ENCODE data around the gene BAAT. TPM values are rescaled to one million over a fixed set of nuclear protein-coding genes. Genes with fewer than 3 reads are reported as not detected.

The BAAT gene
- total and polyA plus RNA-seq, 9 of the 15 experiments (the other 6 are each of a cell fraction or from before 2014, with no cell fraction given), result 0.17 to 0.76 (median 0.32) TPM

DNA sequence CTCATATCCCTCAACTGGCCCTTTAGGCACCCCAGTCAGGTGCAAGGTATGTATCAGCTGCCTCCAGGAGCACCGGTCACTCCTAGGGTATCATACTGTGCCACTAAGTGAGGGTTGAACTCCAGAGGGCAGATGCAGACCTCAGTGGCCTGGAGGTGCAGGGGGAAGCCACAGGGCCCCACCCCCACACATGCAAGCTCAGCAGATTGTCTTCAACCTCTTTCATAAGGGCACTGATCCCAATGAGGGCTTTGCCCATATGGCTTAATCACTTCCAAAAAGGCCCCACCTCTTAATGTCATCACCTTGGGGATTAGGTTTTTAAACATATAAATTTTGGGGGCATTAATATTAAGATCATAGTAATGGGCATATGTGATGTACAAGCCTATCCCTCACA lies 28.2 kb downstream of the BAAT start:
- CTCF ChIA-PET (ENCODE audit: low intra/inter-chr PET ratio), result no interaction called here
- DNase-seq (ENCODE audit: extremely low read depth in 1 of 4, low spot score in 3 of 4) (no peak), FAIRE-seq (no peak), ATAC-seq (no peak)
- no peaks in the 10 kb centered on the region for H4K20me1 ChIP-seq (replicated peaks; ENCODE audit: control insufficient read depth, insufficient read depth, low read length)
- H3K4me3 ChIP-seq, result no peak overlapping the region
- no peaks in the 10 kb centered on the region for H3K36me3 ChIP-seq (ENCODE audit: control insufficient read depth, insufficient read depth, low read length)
- H3K27me3 ChIP-seq (ENCODE audit: control insufficient read depth in 2 of 2, insufficient read depth in 2 of 2, low read length in 2 of 2), result no peaks in the 10 kb centered on the region
- 0% methylated on average over 1 of the region's 1 CpG for WGBS (ENCODE audit: insufficient coverage, low coverage, missing lambda C conversion rate)
- TF ChIP-seq PHF8 (IDR thresholded peaks at IDR 0.05; ENCODE audit: borderline replicate concordance, low read length), result no peak
- TF ChIP-seq ZNF316 (IDR thresholded peaks at IDR 0.05), result peak; percentile 19; the same call in 1 of the 2 replicates
- TF ChIP-seq C11orf30 (IDR thresholded peaks at IDR 0.05; ENCODE audit: low read depth), result 0 out of 2 replicates have a peak, but pooled peaks have one; percentile 9
- 0 out of 2 replicates have a peak, but pooled peaks have one; percentile 13 for TF ChIP-seq MAFG (tag; conservative IDR thresholded peaks at IDR 0.05)
- in situ Hi-C loops (cut with MboI), result no loop called here
- H3K79me2 ChIP-seq (ENCODE audit: control insufficient read depth, insufficient read depth, low read length), result no peaks in the 10 kb centered on the region
- POLR2A ChIA-PET, result no interaction called here
- no peak overlapping the region for H3K9ac ChIP-seq (ENCODE audit: insufficient read depth in 1 of 2, low read depth in 2 of 2, low read length in 2 of 2)
- BruUV-seq (replicated peaks), result no TSS peak
- H3K9me3 ChIP-seq (replicated peaks; ENCODE audit: control insufficient read depth, insufficient read depth, low read depth, low read length), result no peaks in the 10 kb centered on the region; the same call in 1 of the 2 replicates
- H3K4me1 ChIP-seq (replicated peaks in 1 of 2; ENCODE audit: control insufficient read depth in 2 of 2, insufficient read depth in 2 of 2, low read length in 2 of 2), result peaks cover 0 to 5% of the 10 kb centered on the region in 2 experiments; a peak in 3 of 5 replicates
- H3K27ac ChIP-seq (ENCODE audit: extremely low read depth, low read depth, low read length), result no peak overlapping the region
- H3K4me2 ChIP-seq (ENCODE audit: insufficient read depth, low read length), result no peak overlapping the region
- no peak overlapping the region for H2AFZ ChIP-seq (ENCODE audit: low read depth, low read length)
- intact Hi-C loops (cut with micrococcal nuclease), result no loop called here
- H3K9me1 ChIP-seq (ENCODE audit: control insufficient read depth, insufficient read depth, low read length), result no peaks in the 10 kb centered on the region

GRCh38 chr9:101354765-101355708 lies 29.8 kb downstream of the BAAT start:
- no peaks in the 10 kb centered on the region for H3K27me3 ChIP-seq (ENCODE audit: control insufficient read depth in 2 of 2, insufficient read depth in 2 of 2, low read length in 2 of 2)
- H2AFZ ChIP-seq (ENCODE audit: low read depth, low read length), result 0 out of 2 replicates have a peak overlapping the region, but pooled peaks have one; percentile 13
- H3K79me2 ChIP-seq (ENCODE audit: control insufficient read depth, insufficient read depth, low read length), result no peaks in the 10 kb centered on the region
- H3K36me3 ChIP-seq (ENCODE audit: control insufficient read depth, insufficient read depth, low read length), result no peaks in the 10 kb centered on the region
- no peak overlapping the region for H3K27ac ChIP-seq (ENCODE audit: extremely low read depth, low read depth, low read length)
- H3K4me3 ChIP-seq, result no peak overlapping the region
- BruUV-seq (replicated peaks), result no TSS peak
- no peak overlapping the region for H3K9ac ChIP-seq (ENCODE audit: insufficient read depth in 1 of 2, low read depth in 2 of 2, low read length in 2 of 2)
- H3K4me2 ChIP-seq (ENCODE audit: insufficient read depth, low read length), result no peak overlapping the region
- peaks cover 0 to 5% of the 10 kb centered on the region in 2 experiments; a peak in 3 of 5 replicates for H3K4me1 ChIP-seq (replicated peaks in 1 of 2; ENCODE audit: control insufficient read depth in 2 of 2, insufficient read depth in 2 of 2, low read length in 2 of 2)
- DNase-seq (ENCODE audit: extremely low read depth in 1 of 4, low spot score in 3 of 4), result no peak
- no peak for ATAC-seq
- no peaks in the 10 kb centered on the region; the same call in 1 of the 2 replicates for H3K9me3 ChIP-seq (replicated peaks; ENCODE audit: control insufficient read depth, insufficient read depth, low read depth, low read length)
- no peaks in the 10 kb centered on the region for H3K9me1 ChIP-seq (ENCODE audit: control insufficient read depth, insufficient read depth, low read length)
- intact Hi-C loops (cut with micrococcal nuclease) (no loop called here), in situ Hi-C loops (cut with MboI) (no loop called here)
- WGBS (ENCODE audit: insufficient coverage, low coverage, missing lambda C conversion rate), result 29% methylated on average over 7 of the region's 7 CpGs
- no peaks in the 10 kb centered on the region for H4K20me1 ChIP-seq (replicated peaks; ENCODE audit: control insufficient read depth, insufficient read depth, low read length)
- ChIA-PET CTCF (ENCODE audit: low intra/inter-chr PET ratio) (no interaction called here), POLR2A (no interaction called here)
- no peak for FAIRE-seq
- TF ChIP-seq ATF1 (CRISPR knock-in tag; IDR thresholded peaks at IDR 0.05) (no peak), ATF1 (tag; IDR thresholded peaks at IDR 0.05) (no peak), ESRRB (CRISPR knock-in tag; IDR thresholded peaks at IDR 0.05; ENCODE audit: borderline replicate concordance) (no peak), FOXJ2 (tag; IDR thresholded peaks at IDR 0.05) (no peak), ZFP36 (IDR thresholded peaks at IDR 0.05; ENCODE audit: low read depth, low read length, partially characterized antibody) (no peak), MTA1 (IDR thresholded peaks at IDR 0.05; ENCODE audit: borderline replicate concordance) (no peak), TFAM (CRISPR knock-in tag; conservative IDR thresholded peaks at IDR 0.05) (no peak), ETS1 (conservative IDR thresholded peaks at IDR 0.05; ENCODE audit: control insufficient read depth, low read depth, low read length) (no peak), POLR2A (conservative IDR thresholded peaks at IDR 0.05) (no peak), C11orf30 (IDR thresholded peaks at IDR 0.05; ENCODE audit: low read depth) (no peak)

All from K562 (cell line).